Measurements from ENCODE around the gene TEKTIP1. TPM values are rescaled to one million over a fixed set of nuclear protein-coding genes. Genes with fewer than 3 reads are reported as not detected.

Gene TEKTIP1
- total and polyA plus RNA-seq, 2 donors (not counting 1 experiment from before 2014, with no cell fraction given) = 6.3 to 17.3 TPM

DNA sequence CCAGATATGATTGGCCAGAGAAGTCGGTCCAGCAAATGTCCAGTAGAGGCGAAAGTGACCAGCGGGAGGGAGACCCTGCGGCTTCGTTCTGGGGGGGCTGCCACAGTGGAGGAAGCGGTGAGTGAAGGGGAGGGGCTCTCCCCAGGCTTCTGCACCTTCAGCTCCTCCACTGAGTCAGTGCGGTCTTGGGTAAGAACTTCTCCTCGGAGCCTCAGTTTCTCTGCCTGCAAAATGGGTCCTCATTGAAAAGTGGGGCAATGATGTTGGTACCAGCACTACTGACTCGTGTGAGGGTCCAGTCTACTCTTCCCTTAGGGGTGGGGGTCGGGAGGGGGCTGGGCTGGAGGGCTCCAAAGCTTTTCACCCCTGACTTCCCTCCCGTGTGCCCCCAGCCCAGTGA, 50.5 kb downstream of the TEKTIP1 start:
- no peaks in the 10 kb centered on the region for H3K4me1 Mint-ChIP-seq
- Histone ChIP-seq H3K4me1 (ENCODE audit: control insufficient read depth in 2 of 2, insufficient read depth in 2 of 2, low read length in 2 of 2) (peaks cover 8 to 12% of the 10 kb centered on the region in 2 donors), H3K27me3 (replicated peaks in 1 of 4; ENCODE audit: control extremely low read depth in 1 of 4, control insufficient read depth in 3 of 4, insufficient read depth in 4 of 4, low read length in 3 of 4) (peaks cover 0 to 13% (median 6%) of the 10 kb centered on the region in 4 experiments), H3K4me3 (ENCODE audit: control extremely low read depth in 1 of 5, extremely low read depth in 1 of 5, insufficient read depth in 1 of 5, low read depth in 2 of 5, low read length in 4 of 5) (no peak overlapping the region), H2AFZ (ENCODE audit: insufficient read depth, low read depth, low read length, poor library complexity, severe bottlenecking) (no peak overlapping the region), H3K4me2 (replicated peaks; ENCODE audit: low read depth, low read length, poor library complexity, severe bottlenecking) (no peak overlapping the region), H3K79me2 (ENCODE audit: control insufficient read depth, insufficient read depth, low read length) (no peaks in the 10 kb centered on the region), H3K9ac (ENCODE audit: low read length) (no peak overlapping the region), H4K20me1 (ENCODE audit: control insufficient read depth, insufficient read depth, low read length, poor library complexity, severe bottlenecking) (no peaks in the 10 kb centered on the region), H3K27ac (ENCODE audit: low read length in 2 of 2) (no peak overlapping the region), H3K36me3 (replicated peaks in 1 of 2; ENCODE audit: control extremely low read depth in 1 of 2, control insufficient read depth in 1 of 2, extremely low read depth in 1 of 2, insufficient read depth in 2 of 2, low read length in 1 of 2) (no peaks in the 10 kb centered on the region), H3K9me3 (ENCODE audit: control extremely low read depth in 1 of 3, control insufficient read depth in 2 of 3, insufficient read depth in 1 of 3, low read length in 2 of 3) (peaks cover 0 to 23% (median 0%) of the 10 kb centered on the region in 3 donors)
- POLR2A ChIA-PET = interaction anchor here (0.5 to 0.6 kb wide), 2 partner anchors 133 to 1920 kb away, joined by 3 to 4 read pairs; no protein-coding TSS in a partner anchor
- ATAC-seq (ENCODE audit: low read depth) (no peak), DNase-seq (no peak)
- CTCF ChIA-PET = interaction anchor here (0.7 kb wide), 1 partner anchor 44 kb away, joined by 3 read pairs; no protein-coding TSS in a partner anchor
- WGBS (ENCODE audit: insufficient coverage) = 95% methylated on average over 8 of the region's 11 CpGs
- H3K4me3 Mint-ChIP-seq = no peak overlapping the region
- H3K27ac Mint-ChIP-seq = no peak overlapping the region
- no peaks in the 10 kb centered on the region for H3K9me3 Mint-ChIP-seq (ENCODE audit: insufficient read depth)
- no peak for TF ChIP-seq EZH2 (IDR thresholded peaks at IDR 0.05; ENCODE audit: borderline replicate concordance, insufficient read depth, low read depth, low read length, poor library complexity, severe bottlenecking)
- TF ChIP-seq, protein P1, sequence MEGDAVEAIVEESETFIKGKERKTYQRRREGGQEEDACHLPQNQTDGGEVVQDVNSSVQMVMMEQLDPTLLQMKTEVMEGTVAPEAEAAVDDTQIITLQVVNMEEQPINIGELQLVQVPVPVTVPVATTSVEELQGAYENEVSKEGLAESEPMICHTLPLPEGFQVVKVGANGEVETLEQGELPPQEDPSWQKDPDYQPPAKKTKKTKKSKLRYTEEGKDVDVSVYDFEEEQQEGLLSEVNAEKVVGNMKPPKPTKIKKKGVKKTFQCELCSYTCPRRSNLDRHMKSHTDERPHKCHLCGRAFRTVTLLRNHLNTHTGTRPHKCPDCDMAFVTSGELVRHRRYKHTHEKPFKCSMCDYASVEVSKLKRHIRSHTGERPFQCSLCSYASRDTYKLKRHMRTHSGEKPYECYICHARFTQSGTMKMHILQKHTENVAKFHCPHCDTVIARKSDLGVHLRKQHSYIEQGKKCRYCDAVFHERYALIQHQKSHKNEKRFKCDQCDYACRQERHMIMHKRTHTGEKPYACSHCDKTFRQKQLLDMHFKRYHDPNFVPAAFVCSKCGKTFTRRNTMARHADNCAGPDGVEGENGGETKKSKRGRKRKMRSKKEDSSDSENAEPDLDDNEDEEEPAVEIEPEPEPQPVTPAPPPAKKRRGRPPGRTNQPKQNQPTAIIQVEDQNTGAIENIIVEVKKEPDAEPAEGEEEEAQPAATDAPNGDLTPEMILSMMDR (IDR thresholded peaks at IDR 0.05) = no peak
- intact Hi-C loops (cut with micrococcal nuclease) = loop anchor here (5.0 kb wide), 1 partner anchor 118 kb away; the partner anchor contains the start of gene TJP3
- no peaks in the 10 kb centered on the region for H3K27me3 Mint-ChIP-seq

DNA sequence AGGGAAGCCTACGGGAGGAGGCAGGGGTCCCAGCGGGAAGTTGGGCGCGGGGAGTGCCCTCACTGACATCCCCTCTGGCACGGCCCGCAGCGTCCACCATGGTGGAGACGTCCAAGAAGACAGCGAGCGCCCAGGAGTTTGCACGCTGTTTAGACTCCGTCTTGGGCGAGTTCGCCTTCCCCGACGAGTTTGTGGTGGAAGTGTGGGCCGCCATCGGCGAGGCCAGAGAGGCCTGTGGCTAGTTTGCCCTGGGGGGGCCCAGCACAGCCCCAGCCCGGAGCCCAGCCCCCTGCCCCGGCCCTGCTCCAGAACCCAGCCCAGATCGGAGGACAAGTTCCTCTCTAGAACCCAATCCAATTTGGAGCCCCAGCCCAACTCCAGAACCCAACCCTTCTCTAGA, 51.0 kb downstream of the TEKTIP1 start:
- no peak overlapping the region for H3K27ac Mint-ChIP-seq
- Histone ChIP-seq H3K27me3 (replicated peaks in 1 of 4; ENCODE audit: control extremely low read depth in 1 of 4, control insufficient read depth in 3 of 4, insufficient read depth in 4 of 4, low read length in 3 of 4) (peaks cover 0 to 11% (median 6%) of the 10 kb centered on the region in 4 experiments), H3K79me2 (ENCODE audit: control insufficient read depth, insufficient read depth, low read length) (no peaks in the 10 kb centered on the region), H3K4me3 (ENCODE audit: control extremely low read depth in 1 of 5, extremely low read depth in 1 of 5, insufficient read depth in 1 of 5, low read depth in 2 of 5, low read length in 4 of 5) (no peak overlapping the region), H2AFZ (ENCODE audit: insufficient read depth, low read depth, low read length, poor library complexity, severe bottlenecking) (no peak overlapping the region), H4K20me1 (ENCODE audit: control insufficient read depth, insufficient read depth, low read length, poor library complexity, severe bottlenecking) (no peaks in the 10 kb centered on the region), H3K9me3 (ENCODE audit: control extremely low read depth in 1 of 3, control insufficient read depth in 2 of 3, insufficient read depth in 1 of 3, low read length in 2 of 3) (peaks cover 0 to 23% (median 0%) of the 10 kb centered on the region in 3 donors), H3K4me2 (replicated peaks; ENCODE audit: low read depth, low read length, poor library complexity, severe bottlenecking) (no peak overlapping the region), H3K36me3 (replicated peaks in 1 of 2; ENCODE audit: control extremely low read depth in 1 of 2, control insufficient read depth in 1 of 2, extremely low read depth in 1 of 2, insufficient read depth in 2 of 2, low read length in 1 of 2) (no peaks in the 10 kb centered on the region), H3K4me1 (ENCODE audit: control insufficient read depth in 2 of 2, insufficient read depth in 2 of 2, low read length in 2 of 2) (peaks cover 8 to 12% of the 10 kb centered on the region in 2 donors), H3K9ac (ENCODE audit: low read length) (no peak overlapping the region), H3K27ac (ENCODE audit: low read length in 2 of 2) (no peak overlapping the region)
- intact Hi-C loops (cut with micrococcal nuclease) = loop anchor here (5.0 kb wide), 1 partner anchor 117 kb away; the partner anchor contains the start of gene TJP3
- no peaks in the 10 kb centered on the region for H3K4me1 Mint-ChIP-seq
- DNase-seq (no peak), ATAC-seq (ENCODE audit: low read depth) (no peak)
- WGBS (ENCODE audit: insufficient coverage) = over 99% methylated on average over 22 of the region's 22 CpGs
- no peak overlapping the region for H3K4me3 Mint-ChIP-seq
- TF ChIP-seq, protein P1 (IDR thresholded peaks at IDR 0.05) = no peak
- TF ChIP-seq EZH2 (IDR thresholded peaks at IDR 0.05; ENCODE audit: borderline replicate concordance, insufficient read depth, low read depth, low read length, poor library complexity, severe bottlenecking) = no peak
- no peaks in the 10 kb centered on the region for H3K27me3 Mint-ChIP-seq
- H3K9me3 Mint-ChIP-seq (ENCODE audit: insufficient read depth) = no peaks in the 10 kb centered on the region
- ChIA-PET CTCF (interaction anchor here (0.7 to 2.6 kb wide), 2 partner anchors 8 to 43 kb away, joined by 3 to 9 read pairs; no protein-coding TSS in a partner anchor), POLR2A (interaction anchor here (0.6 kb wide), 1 partner anchor 1919 kb away, joined by 3 read pairs; no protein-coding TSS in a partner anchor)

Measured in B cell (primary cell).